Caco-2 (cell line): ENCODE results near the gene TMPRSS5. TPM values are rescaled to one million over a fixed set of nuclear protein-coding genes. Genes with fewer than 3 reads are reported as not detected.

Experiments used
- BruUV-seq: library from RNA; stranded (reverse); fragments of 400-500 nt; replicated peaks from 2 replicates; lab custom pipeline; 2021; lab: Mats Ljungman, UMichigan
- CTCF ChIA-PET: fragments of 300-600 bp; sonication (Branson Sonifier 250); formaldehyde crosslinking; loops from one replicate; lab custom pipeline; 2022; ENCODE audit warnings: antibody characterized with exemption; lab: Charles Lee
- POLR2A ChIA-PET: fragments of 300-600 bp; sonication (Branson Sonifier 250); formaldehyde crosslinking; loops from one replicate; lab custom pipeline; 2022; ENCODE audit warnings: antibody characterized with exemption; lab: Charles Lee
- DNase-seq, 2 experiments: peaks; one replicate each; pipeline versions ENCODE4 v3.0.0 to v3.0.0-alpha.2; 2020 to 2022
- H3K27me3 ChIP-seq: replicated peaks from 2 replicates; pipeline ENCODE4 v1.6.0; 2011; ENCODE audit warnings: low read length; ENCODE audit not compliant: control insufficient read depth, insufficient read depth
- H3K36me3 ChIP-seq: 2 replicates; pipeline ENCODE4 v1.5.1; 2011; ENCODE audit warnings: low read length; ENCODE audit not compliant: control insufficient read depth, insufficient read depth
- H3K4me1 ChIP-seq: fragments of 250-450 bp; sonication (Bioruptor Pico); 2 replicates; pipeline ENCODE4 v1.5.1; 2020; ENCODE audit warnings: mild to moderate bottlenecking
- H3K4me3 ChIP-seq: 2 replicates; pipeline ENCODE4 v1.5.1; 2011; ENCODE audit warnings: low read depth, mild to moderate bottlenecking, control low read depth, low read length
- H3K9me3 ChIP-seq: fragments of 250-450 bp; sonication (Bioruptor Pico); 2 replicates; pipeline ENCODE4 v1.5.1; 2020; ENCODE audit warnings: mild to moderate bottlenecking, moderate library complexity
- H3K27ac Mint-ChIP-seq: one replicate; pipeline ENCODE4 v1.8.0; 2022; ENCODE audit warnings: mixed read lengths; ENCODE audit not compliant: unreplicated experiment
- H3K27me3 Mint-ChIP-seq: one replicate; pipeline ENCODE4 v1.8.0; 2022; ENCODE audit warnings: mixed read lengths; ENCODE audit not compliant: insufficient read depth, unreplicated experiment
- H3K36me3 Mint-ChIP-seq: one replicate; pipeline ENCODE4 v1.8.0; 2022; ENCODE audit warnings: mild to moderate bottlenecking, mixed read lengths; ENCODE audit not compliant: insufficient read depth, unreplicated experiment
- H3K4me1 Mint-ChIP-seq: one replicate; pipeline ENCODE4 v1.8.0; 2022; ENCODE audit warnings: low read depth, mixed read lengths; ENCODE audit not compliant: unreplicated experiment
- H3K4me3 Mint-ChIP-seq: one replicate; pipeline ENCODE4 v1.8.0; 2022; ENCODE audit warnings: mild to moderate bottlenecking, moderate library complexity, mixed read lengths; ENCODE audit not compliant: unreplicated experiment
- H3K9me3 Mint-ChIP-seq: one replicate; pipeline ENCODE4 v1.8.0; 2022; ENCODE audit warnings: mixed read lengths; ENCODE audit not compliant: unreplicated experiment
- intact Hi-C: fragments of 100-400 bp; cut with micrococcal nuclease; formaldehyde crosslinking; loops from one replicate; pipeline ENCODE4 v1.10.0; 2022; ENCODE audit not compliant: unreplicated experiment
- total RNA-seq: library from RNA; stranded (reverse); gene quantifications from 2 replicates; pipeline ENCODE4 v1.2.3, GENCODE V29; 2022
- TF ChIP-seq, protein P1 (sequence below), 2 experiments: fragments of 200-600 bp in 1 of 2; IDR thresholded peaks; 1 replicate in 1 of 2; 2 replicates in 1 of 2; pipeline versions ENCODE4 v1.5.1 to v1.8.0; 2011 to 2022; ENCODE audit warnings: antibody characterized with exemption in 1 of 2, control low read depth in 1 of 2, inconsistent platforms in 1 of 2, low read depth in 1 of 2, low read length in 1 of 2, mild to moderate bottlenecking in 1 of 2, moderate library complexity in 1 of 2; ENCODE audit not compliant: insufficient read depth in 1 of 2, severe bottlenecking in 1 of 2, unreplicated experiment in 1 of 2

TMPRSS5 gene
- total RNA-seq, 1 experiment from 2014 or later: 2.4 TPM

DNA sequence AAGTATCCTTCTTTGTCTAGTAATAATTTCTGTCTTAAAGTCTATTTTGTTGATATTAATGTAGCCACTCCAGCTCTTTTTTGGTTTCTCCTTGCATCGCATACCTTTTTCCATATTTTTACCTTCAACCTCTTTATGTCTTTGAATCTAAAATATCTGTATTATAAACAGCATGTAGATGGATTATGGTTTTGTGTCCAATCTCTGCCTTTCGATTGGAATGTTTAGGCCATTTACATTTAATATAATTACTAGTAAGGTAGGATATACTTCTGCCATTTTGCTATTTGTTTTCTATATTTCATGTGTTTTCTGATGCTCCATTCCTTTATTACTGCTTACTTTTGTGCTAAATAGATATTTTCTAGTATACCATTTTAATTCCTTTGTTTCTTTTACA lies 39.5 kb downstream of the TMPRSS5 start:
- Mint-ChIP-seq H3K9me3 (peaks cover 30% of the 10 kb centered on the region), H3K36me3 (peaks cover 46% of the 10 kb centered on the region), H3K27me3 (no peaks in the 10 kb centered on the region), H3K27ac (peak overlapping the region; percentile 99), H3K4me3 (peak overlapping the region; percentile 14), H3K4me1 (peaks cover 63% of the 10 kb centered on the region)
- TF ChIP-seq, protein P1, sequence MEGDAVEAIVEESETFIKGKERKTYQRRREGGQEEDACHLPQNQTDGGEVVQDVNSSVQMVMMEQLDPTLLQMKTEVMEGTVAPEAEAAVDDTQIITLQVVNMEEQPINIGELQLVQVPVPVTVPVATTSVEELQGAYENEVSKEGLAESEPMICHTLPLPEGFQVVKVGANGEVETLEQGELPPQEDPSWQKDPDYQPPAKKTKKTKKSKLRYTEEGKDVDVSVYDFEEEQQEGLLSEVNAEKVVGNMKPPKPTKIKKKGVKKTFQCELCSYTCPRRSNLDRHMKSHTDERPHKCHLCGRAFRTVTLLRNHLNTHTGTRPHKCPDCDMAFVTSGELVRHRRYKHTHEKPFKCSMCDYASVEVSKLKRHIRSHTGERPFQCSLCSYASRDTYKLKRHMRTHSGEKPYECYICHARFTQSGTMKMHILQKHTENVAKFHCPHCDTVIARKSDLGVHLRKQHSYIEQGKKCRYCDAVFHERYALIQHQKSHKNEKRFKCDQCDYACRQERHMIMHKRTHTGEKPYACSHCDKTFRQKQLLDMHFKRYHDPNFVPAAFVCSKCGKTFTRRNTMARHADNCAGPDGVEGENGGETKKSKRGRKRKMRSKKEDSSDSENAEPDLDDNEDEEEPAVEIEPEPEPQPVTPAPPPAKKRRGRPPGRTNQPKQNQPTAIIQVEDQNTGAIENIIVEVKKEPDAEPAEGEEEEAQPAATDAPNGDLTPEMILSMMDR (IDR thresholded peaks at IDR 0.05; ENCODE audit: insufficient read depth in 1 of 2, low read depth in 1 of 2, low read length in 1 of 2, severe bottlenecking in 1 of 2, unreplicated experiment in 1 of 2): no peak
- no peak overlapping the region for H3K4me3 ChIP-seq
- peaks cover 85% of the 10 kb centered on the region for H3K4me1 ChIP-seq
- no peaks in the 10 kb centered on the region for H3K36me3 ChIP-seq
- intact Hi-C loops: no loop called here
- DNase-seq: no peak
- BruUV-seq: no TSS peak
- peaks cover 24% of the 10 kb centered on the region for H3K9me3 ChIP-seq
- H3K27me3 ChIP-seq: no peaks in the 10 kb centered on the region
- ChIA-PET CTCF (no interaction called here), POLR2A (interaction anchor here (2.6 kb wide), 1 partner anchor 59 kb away, joined by 12 read pairs; no protein-coding TSS in a partner anchor)

DNA sequence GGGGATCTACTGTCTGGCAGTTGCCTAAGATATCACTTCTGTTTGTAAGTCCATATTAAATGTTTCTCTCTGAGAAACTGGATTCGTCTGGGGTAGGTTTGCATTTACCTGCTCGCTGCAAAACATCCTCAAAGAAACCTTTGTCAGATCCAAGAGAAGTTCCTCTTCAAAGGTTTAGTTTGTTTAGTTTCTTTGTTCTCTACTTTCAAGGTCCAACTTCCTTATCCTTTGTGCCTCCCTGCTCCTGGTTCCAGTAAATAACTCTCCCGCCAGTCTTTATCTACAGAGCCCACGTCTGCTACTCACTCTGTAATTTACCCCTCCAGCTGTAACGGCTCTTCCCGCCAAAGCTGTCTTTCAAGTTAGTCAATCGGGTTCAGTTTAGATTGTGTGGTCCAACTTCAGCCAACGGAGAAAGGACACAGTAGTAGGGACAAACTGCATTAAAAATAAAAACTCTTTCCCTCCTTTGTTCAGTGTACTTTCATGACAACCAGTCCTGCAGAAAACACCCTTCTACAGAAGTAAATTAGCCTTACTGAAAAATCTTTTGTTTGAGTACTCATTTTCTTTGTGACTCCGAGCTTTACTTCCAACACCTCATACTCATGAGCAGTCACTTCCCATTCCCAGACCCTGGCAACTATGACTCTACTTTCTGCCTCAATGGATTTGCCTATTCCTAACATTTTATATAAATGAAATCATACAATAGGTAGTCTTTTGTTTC lies 41.0 kb downstream of the TMPRSS5 start:
- Mint-ChIP-seq H3K27me3 (no peaks in the 10 kb centered on the region), H3K4me1 (peaks cover 49% of the 10 kb centered on the region), H3K4me3 (peak overlapping the region; percentile 69), H3K9me3 (peaks cover 31% of the 10 kb centered on the region), H3K27ac (peak overlapping the region; percentile 99), H3K36me3 (peaks cover 36% of the 10 kb centered on the region)
- TF ChIP-seq, protein P1 (IDR thresholded peaks at IDR 0.05; ENCODE audit: insufficient read depth in 1 of 2, low read depth in 1 of 2, low read length in 1 of 2, severe bottlenecking in 1 of 2, unreplicated experiment in 1 of 2): no peak
- Histone ChIP-seq H3K4me3 (peak overlapping the region; percentile 19), H3K4me1 (peaks cover 71% of the 10 kb centered on the region), H3K36me3 (no peaks in the 10 kb centered on the region), H3K9me3 (peaks cover 24% of the 10 kb centered on the region), H3K27me3 (no peaks in the 10 kb centered on the region)
- no TSS peak for BruUV-seq
- POLR2A ChIA-PET: interaction anchor here (2.6 kb wide), 1 partner anchor 61 kb away, joined by 12 read pairs; no protein-coding TSS in a partner anchor
- intact Hi-C loops: loop anchor here (1.0 to 2.0 kb wide), 5 partner anchors 19 to 127 kb away; no protein-coding TSS in a partner anchor
- CTCF ChIA-PET: interaction anchor here (1.3 to 2.6 kb wide), 3 partner anchors 61 to 125 kb away, joined by 4 to 12 read pairs (median 7); no protein-coding TSS in a partner anchor
- DNase-seq: peak; percentile 87 to 93

DNA sequence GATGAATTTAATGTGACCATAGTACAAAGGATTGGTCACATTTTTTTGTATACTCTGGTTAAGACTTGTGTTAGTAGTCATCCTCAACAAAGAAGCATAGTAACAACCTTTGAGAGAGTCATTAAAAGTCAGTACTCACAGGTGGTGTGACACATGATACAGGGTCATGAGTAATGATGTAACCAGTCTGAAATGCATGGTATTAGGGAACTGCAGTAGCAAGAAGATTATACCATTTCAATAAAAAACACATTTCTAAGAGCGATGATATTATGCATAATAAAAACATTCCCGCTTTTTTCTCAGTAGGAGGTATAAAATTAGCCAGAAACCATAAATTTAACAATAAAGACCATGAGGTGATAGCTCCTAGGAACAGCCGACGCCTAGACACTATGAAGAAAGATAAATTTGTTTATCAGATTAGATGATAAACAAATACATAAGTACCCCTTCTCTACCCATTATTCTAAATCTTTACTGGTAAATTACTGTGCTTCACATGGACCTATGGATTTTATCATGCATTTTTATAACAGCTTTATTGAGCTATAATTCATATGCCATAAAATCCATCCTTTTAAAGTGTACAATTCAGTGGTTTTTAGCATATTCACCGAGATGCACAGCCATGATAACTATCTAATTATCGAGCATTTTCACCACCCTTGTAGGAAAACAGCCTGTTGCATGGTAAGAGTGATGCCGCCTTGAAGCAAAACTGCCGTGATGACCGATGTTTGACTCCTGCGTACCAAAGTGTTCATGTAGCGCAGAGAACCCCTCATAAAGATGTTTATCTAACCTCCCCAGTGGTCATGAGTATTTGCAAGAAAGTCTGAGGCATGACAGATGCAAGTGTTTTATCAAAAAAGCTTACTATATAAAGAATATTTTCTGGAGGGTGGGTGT lies 41.8 kb downstream of the TMPRSS5 start:
- Mint-ChIP-seq H3K27me3 (no peaks in the 10 kb centered on the region), H3K36me3 (peaks cover 36% of the 10 kb centered on the region), H3K4me1 (peaks cover 42% of the 10 kb centered on the region), H3K9me3 (peaks cover 38% of the 10 kb centered on the region), H3K4me3 (peak overlapping the region; percentile 69), H3K27ac (peak overlapping the region; percentile 99)
- Histone ChIP-seq H3K4me1 (peaks cover 63% of the 10 kb centered on the region), H3K36me3 (no peaks in the 10 kb centered on the region), H3K27me3 (no peaks in the 10 kb centered on the region), H3K9me3 (peaks cover 24% of the 10 kb centered on the region), H3K4me3 (peak overlapping the region; percentile 19)
- BruUV-seq: TSS peak; percentile 57
- POLR2A ChIA-PET: interaction anchor here (2.6 kb wide), 1 partner anchor 62 kb away, joined by 12 read pairs; no protein-coding TSS in a partner anchor
- intact Hi-C loops: loop anchor here (1.0 to 2.0 kb wide), 3 partner anchors 62 to 110 kb away; no protein-coding TSS in a partner anchor
- peak; percentile 77 to 86 for DNase-seq
- CTCF ChIA-PET: interaction anchor here (1.3 to 2.6 kb wide), 3 partner anchors 62 to 124 kb away, joined by 4 to 12 read pairs (median 7); no protein-coding TSS in a partner anchor
- TF ChIP-seq, protein P1 (IDR thresholded peaks at IDR 0.05; ENCODE audit: insufficient read depth in 1 of 2, low read depth in 1 of 2, low read length in 1 of 2, severe bottlenecking in 1 of 2, unreplicated experiment in 1 of 2): no peak
